ENCODE measurements around the gene IL1B. TPM values are rescaled to one million over a fixed set of nuclear protein-coding genes. Genes with fewer than 3 reads are reported as not detected.

IL1B gene
- total RNA-seq, 6 donors from 2014 or later = 0.59 to 27.4 (median 9.6) TPM

GRCh38 chr2:112876971-112877361 is 40.4 kb upstream of the IL1B start:
- H3K4me1 ChIP-seq = no peaks in the 10 kb centered on the region
- H3K4me3 ChIP-seq = no peak overlapping the region
- H3K27me3 ChIP-seq = no peaks in the 10 kb centered on the region
- no peak overlapping the region for H3K27ac ChIP-seq
- DNase-seq (no peak), ATAC-seq (ENCODE audit: low FRiP score in 2 of 2) (no peak)
- WGBS, 2 donors = 88 to 95% methylated on average over 4 of the region's 4 CpGs
- TF ChIP-seq POLR2A (IDR thresholded peaks at IDR 0.05) (no peak), POLR2AphosphoS5 (IDR thresholded peaks at IDR 0.05) (no peak), CTCF (IDR thresholded peaks at IDR 0.05) (no peak), EP300 (IDR thresholded peaks at IDR 0.05) (no peak)
- no peaks in the 10 kb centered on the region for H3K9me3 ChIP-seq
- no peaks in the 10 kb centered on the region for H3K36me3 ChIP-seq

- Histone ChIP-seq H3K36me3 (no peaks in the 10 kb centered on the region), H3K9me3 (no peaks in the 10 kb centered on the region), H3K4me3 (no peak overlapping the region), H3K27me3 (no peaks in the 10 kb centered on the region), H3K4me1 (no peaks in the 10 kb centered on the region), H3K27ac (no peak overlapping the region)
- no peak for TF ChIP-seq EP300 (IDR thresholded peaks at IDR 0.05)
- no peak for TF ChIP-seq CTCF (IDR thresholded peaks at IDR 0.05)
- TF ChIP-seq POLR2A (IDR thresholded peaks at IDR 0.05) = no peak
- no peak for TF ChIP-seq POLR2AphosphoS5 (IDR thresholded peaks at IDR 0.05)
- no peak for ATAC-seq (ENCODE audit: low FRiP score in 2 of 2)
- 94 to 96% methylated on average over 2 to 3 of the region's 3 CpGs for WGBS, 2 donors
- DNase-seq = no peak
Observed at GRCh38 chr2:112876257-112876970, 39.8 kb upstream of the IL1B start.

- Histone ChIP-seq H3K4me3 (no peak overlapping the region), H3K36me3 (no peaks in the 10 kb centered on the region), H3K27me3 (no peaks in the 10 kb centered on the region), H3K4me1 (peaks cover 10 to 24% (median 17%) of the 10 kb centered on the region in 4 donors), H3K27ac (no peak overlapping the region), H3K9me3 (no peaks in the 10 kb centered on the region)
- DNase-seq = no peak
- ATAC-seq (ENCODE audit: low FRiP score in 2 of 2) = peak in 1 of 2 donors; percentile 29
- no peak for TF ChIP-seq POLR2AphosphoS5 (IDR thresholded peaks at IDR 0.05)
- 56 to 62% methylated on average over 7 to 9 of the region's 9 CpGs for WGBS, 2 donors
Observed at GRCh38 chr2:112870841-112871835, 34.6 kb upstream of the IL1B start.

GRCh38 chr2:112869258-112869842 is 32.8 kb upstream of the IL1B start:
- 16 to 22% methylated on average over 6 to 7 of the region's 7 CpGs for WGBS, 2 donors
- H3K27ac ChIP-seq = no peak overlapping the region
- no peak overlapping the region for H3K4me3 ChIP-seq
- no peaks in the 10 kb centered on the region for H3K27me3 ChIP-seq
- no peaks in the 10 kb centered on the region for H3K36me3 ChIP-seq
- TF ChIP-seq CTCF (IDR thresholded peaks at IDR 0.05) = no peak
- peak in 1 of 2 donors; percentile 67 for TF ChIP-seq POLR2AphosphoS5 (IDR thresholded peaks at IDR 0.05)
- H3K4me1 ChIP-seq = peaks cover 10 to 24% (median 17%) of the 10 kb centered on the region in 4 donors
- ATAC-seq (ENCODE audit: low FRiP score in 2 of 2) (peak in 1 of 2 donors; percentile 79), DNase-seq (peak in 1 of 2 donors; percentile 93)
- no peaks in the 10 kb centered on the region for H3K9me3 ChIP-seq

Measured in upper lobe of left lung (tissue), 6 donors.